MM.1S (cell line): ENCODE measurements around the gene PSMD6.

Experiments used
- DNase-seq: peaks from one replicate; pipeline ENCODE4 v3.0.0-alpha.2; 2015
- H2AFZ ChIP-seq: fragments of 300-600 bp; sonication (generic); 2 replicates; pipeline ENCODE4 v1.6.0; 2016; ENCODE audit warnings: antibody characterized with exemption, low read length
- H3F3A ChIP-seq: fragments of 300-600 bp; sonication (generic); 2 replicates; pipeline ENCODE4 v1.6.1; 2016; ENCODE audit warnings: mild to moderate bottlenecking, antibody characterized with exemption, low read length, moderate library complexity, mixed read lengths; ENCODE audit not compliant: insufficient read depth
- H3K27ac ChIP-seq: fragments of 300-600 bp; sonication (generic); 2 replicates; pipeline ENCODE4 v1.5.1; 2016; ENCODE audit warnings: mild to moderate bottlenecking, low read length
- H3K27me3 ChIP-seq: fragments of 300-600 bp; sonication (generic); replicated peaks from 2 replicates; pipeline ENCODE4 v1.6.0; 2016; ENCODE audit warnings: low read length; ENCODE audit not compliant: insufficient read depth
- H3K36me3 ChIP-seq: fragments of 300-600 bp; sonication (generic); replicated peaks from 2 replicates; pipeline ENCODE4 v1.6.1; 2016; ENCODE audit warnings: mild to moderate bottlenecking, low read length, mixed read lengths; ENCODE audit not compliant: insufficient read depth
- H3K4me1 ChIP-seq: fragments of 300-600 bp; sonication (generic); 2 replicates; pipeline ENCODE4 v1.6.1; 2016; ENCODE audit warnings: low read length, mixed read lengths
- H3K4me2 ChIP-seq: fragments of 300-600 bp; sonication (generic); 2 replicates; pipeline ENCODE4 v1.6.0; 2016; ENCODE audit warnings: low read depth, low read length
- H3K4me3 ChIP-seq: fragments of 300-600 bp; sonication (generic); 2 replicates; pipeline ENCODE4 v1.5.1; 2016; ENCODE audit warnings: low read length, mixed read lengths
- H3K79me2 ChIP-seq: fragments of 300-600 bp; sonication (generic); 2 replicates; pipeline ENCODE4 v1.6.1; 2016; ENCODE audit warnings: mixed run types, low read length, mixed read lengths
- H3K9ac ChIP-seq: fragments of 300-600 bp; sonication (generic); 2 replicates; pipeline ENCODE4 v1.6.1; 2016; ENCODE audit warnings: low read length, mixed read lengths
- H3K9me2 ChIP-seq: fragments of 300-600 bp; sonication (generic); replicated peaks from 2 replicates; pipeline ENCODE4 v1.6.1; 2016; ENCODE audit warnings: mild to moderate bottlenecking, low read length, mixed read lengths; ENCODE audit not compliant: insufficient read depth
- H3K9me3 ChIP-seq: fragments of 300-600 bp; sonication (generic); replicated peaks from 2 replicates; pipeline ENCODE4 v1.6.1; 2016; ENCODE audit warnings: mild to moderate bottlenecking, low read length, mixed read lengths; ENCODE audit not compliant: insufficient read depth
- H4K20me1 ChIP-seq: fragments of 300-600 bp; sonication (generic); 2 replicates; pipeline ENCODE4 v1.6.1; 2016; ENCODE audit warnings: mild to moderate bottlenecking, low read length, moderate library complexity, mixed read lengths; ENCODE audit not compliant: insufficient read depth
- EZH2 ChIP-seq: fragments of 300-600 bp; sonication (generic); optimal IDR thresholded peaks from 2 replicates; pipeline ENCODE3; 2017; ENCODE audit warnings: low read depth, mild to moderate bottlenecking, antibody characterized with exemption, low read length, mixed read lengths
- EZH2phosphoT487 ChIP-seq: fragments of 300-600 bp; sonication (generic); IDR thresholded peaks from 2 replicates; pipeline ENCODE4 v1.6.1; 2018; ENCODE audit warnings: antibody characterized with exemption, low read length
- TF ChIP-seq, protein P1 (sequence below): fragments of 300-600 bp; sonication (generic); IDR thresholded peaks from 2 replicates; pipeline ENCODE4 v1.5.1; 2016; ENCODE audit warnings: antibody characterized with exemption, low read length, mixed read lengths

The PSMD6 gene

DNA sequence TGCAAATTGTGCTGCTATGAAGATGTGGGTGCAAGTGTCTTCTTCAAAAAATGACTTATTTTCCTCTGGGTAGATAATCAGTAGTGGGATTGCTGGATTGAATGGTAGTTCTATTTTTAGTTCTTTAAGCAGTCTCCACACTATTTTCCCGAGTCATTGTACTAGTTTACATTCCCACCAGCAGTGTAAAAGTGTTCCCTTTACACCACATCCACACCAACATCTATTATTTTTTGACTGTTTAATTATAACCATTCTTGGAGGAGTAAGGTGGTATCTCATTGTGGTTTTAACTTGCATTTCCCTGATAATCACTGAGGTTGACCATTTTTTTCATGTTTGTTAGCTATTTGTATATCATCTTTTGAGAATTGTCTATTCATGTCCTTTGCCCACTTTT, 19.7 kb upstream of the PSMD6 start:
- Histone ChIP-seq H3F3A (no peaks in the 10 kb centered on the region), H3K9ac (no peak overlapping the region)

DNA sequence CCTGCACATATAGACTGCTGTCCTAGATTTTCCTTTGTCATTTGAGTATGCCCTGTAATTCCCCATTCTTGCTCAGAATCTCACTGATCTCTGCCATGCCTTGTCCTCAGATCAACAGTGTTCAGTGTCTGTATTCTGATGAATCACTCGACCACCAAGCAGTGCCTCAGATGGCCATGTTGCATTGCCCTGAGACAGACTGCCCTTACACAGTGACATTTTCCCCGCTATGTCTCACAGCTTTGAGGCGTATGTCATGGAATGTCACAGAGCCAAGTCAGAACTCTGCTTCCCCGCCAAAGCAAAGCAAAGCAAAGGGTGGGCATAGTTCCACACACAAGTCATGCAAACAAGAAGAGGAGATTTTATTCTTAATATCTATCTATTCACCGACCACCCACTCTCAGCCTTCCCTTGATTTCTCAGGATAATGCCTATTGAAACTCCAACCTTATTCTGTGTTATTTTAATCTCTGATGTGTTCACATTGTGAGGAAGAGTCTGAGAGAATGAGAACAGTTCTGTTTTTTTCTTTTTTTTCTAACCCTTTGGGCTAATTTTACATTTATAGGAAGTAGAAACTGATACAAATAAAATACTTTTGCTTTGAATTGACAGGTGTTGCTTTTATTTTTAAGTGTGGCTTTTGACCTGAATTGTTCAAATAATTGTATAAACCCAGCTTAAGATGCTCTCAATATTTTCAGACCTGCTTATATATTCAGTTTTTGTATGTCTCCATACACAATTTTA, 16.9 kb upstream of the PSMD6 start:
- H2AFZ ChIP-seq = no peak overlapping the region

More for the DNA sequence above, 19.7 kb upstream of the PSMD6 start:
- H3K27me3 ChIP-seq = no peaks in the 10 kb centered on the region
- no peaks in the 10 kb centered on the region for H3K36me3 ChIP-seq
- no peak overlapping the region for H3K4me2 ChIP-seq
- no peak overlapping the region for H2AFZ ChIP-seq
- H4K20me1 ChIP-seq = no peaks in the 10 kb centered on the region
- no peak for DNase-seq
- H3K27ac ChIP-seq = no peak overlapping the region
- no peaks in the 10 kb centered on the region for H3K9me2 ChIP-seq
- TF ChIP-seq, protein P1, sequence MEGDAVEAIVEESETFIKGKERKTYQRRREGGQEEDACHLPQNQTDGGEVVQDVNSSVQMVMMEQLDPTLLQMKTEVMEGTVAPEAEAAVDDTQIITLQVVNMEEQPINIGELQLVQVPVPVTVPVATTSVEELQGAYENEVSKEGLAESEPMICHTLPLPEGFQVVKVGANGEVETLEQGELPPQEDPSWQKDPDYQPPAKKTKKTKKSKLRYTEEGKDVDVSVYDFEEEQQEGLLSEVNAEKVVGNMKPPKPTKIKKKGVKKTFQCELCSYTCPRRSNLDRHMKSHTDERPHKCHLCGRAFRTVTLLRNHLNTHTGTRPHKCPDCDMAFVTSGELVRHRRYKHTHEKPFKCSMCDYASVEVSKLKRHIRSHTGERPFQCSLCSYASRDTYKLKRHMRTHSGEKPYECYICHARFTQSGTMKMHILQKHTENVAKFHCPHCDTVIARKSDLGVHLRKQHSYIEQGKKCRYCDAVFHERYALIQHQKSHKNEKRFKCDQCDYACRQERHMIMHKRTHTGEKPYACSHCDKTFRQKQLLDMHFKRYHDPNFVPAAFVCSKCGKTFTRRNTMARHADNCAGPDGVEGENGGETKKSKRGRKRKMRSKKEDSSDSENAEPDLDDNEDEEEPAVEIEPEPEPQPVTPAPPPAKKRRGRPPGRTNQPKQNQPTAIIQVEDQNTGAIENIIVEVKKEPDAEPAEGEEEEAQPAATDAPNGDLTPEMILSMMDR = no peak
- no peak for TF ChIP-seq EZH2
- TF ChIP-seq EZH2phosphoT487 = no peak
- H3K4me1 ChIP-seq = no peaks in the 10 kb centered on the region
- H3K4me3 ChIP-seq = no peak overlapping the region
- no peaks in the 10 kb centered on the region for H3K9me3 ChIP-seq
- no peaks in the 10 kb centered on the region for H3K79me2 ChIP-seq

GRCh38 chr3:64039332-64039731, 16.0 kb upstream of the PSMD6 start:
- no peaks in the 10 kb centered on the region for H3K79me2 ChIP-seq
- H3K9ac ChIP-seq = no peak overlapping the region
- DNase-seq = no peak
- no peaks in the 10 kb centered on the region for H3K27me3 ChIP-seq
- H3F3A ChIP-seq = no peaks in the 10 kb centered on the region
- H3K27ac ChIP-seq = no peak overlapping the region
- no peaks in the 10 kb centered on the region for H3K36me3 ChIP-seq
- no peaks in the 10 kb centered on the region for H3K9me2 ChIP-seq
- H2AFZ ChIP-seq = no peak overlapping the region
- H4K20me1 ChIP-seq = no peaks in the 10 kb centered on the region
- no peaks in the 10 kb centered on the region for H3K4me1 ChIP-seq
- H3K4me2 ChIP-seq = no peak overlapping the region
- H3K4me3 ChIP-seq = no peak overlapping the region
- TF ChIP-seq EZH2 = no peak
- TF ChIP-seq, protein P1 = no peak
- no peak for TF ChIP-seq EZH2phosphoT487
- no peaks in the 10 kb centered on the region for H3K9me3 ChIP-seq

More for the DNA sequence above, 16.9 kb upstream of the PSMD6 start:
- no peaks in the 10 kb centered on the region for H3K79me2 ChIP-seq
- no peaks in the 10 kb centered on the region for H3K4me1 ChIP-seq
- no peaks in the 10 kb centered on the region for H3K9me2 ChIP-seq
- H3K4me3 ChIP-seq = no peak overlapping the region
- TF ChIP-seq EZH2 = no peak
- no peak for TF ChIP-seq EZH2phosphoT487
- TF ChIP-seq, protein P1 = no peak
- no peaks in the 10 kb centered on the region for H3F3A ChIP-seq
- no peak overlapping the region for H3K27ac ChIP-seq
- no peaks in the 10 kb centered on the region for H4K20me1 ChIP-seq
- no peaks in the 10 kb centered on the region for H3K27me3 ChIP-seq
- no peak for DNase-seq
- H3K36me3 ChIP-seq = no peaks in the 10 kb centered on the region
- no peak overlapping the region for H3K4me2 ChIP-seq
- no peaks in the 10 kb centered on the region for H3K9me3 ChIP-seq
- H3K9ac ChIP-seq = no peak overlapping the region
